SK-N-SH (cell line): ENCODE data around the gene THAP2. TPM values are rescaled to one million over a fixed set of nuclear protein-coding genes. Genes with fewer than 3 reads are reported as not detected.

Experiments
- CTCF ChIA-PET: fragments of 300-600, 350-600 bp; formaldehyde crosslinking; extraction: SDS; loops from one replicate; lab custom pipeline; 2021; lab: Yijun Ruan, JAX
- POLR2A ChIA-PET: fragments of 350-600 bp; sonication (Branson Sonifier 250); formaldehyde crosslinking; extraction: SDS; loops from one replicate; lab custom pipeline; 2020; ENCODE audit warnings: antibody characterized with exemption, inconsistent platforms; lab: Yijun Ruan, JAX
- DNase-seq: peaks from one replicate; pipeline ENCODE4 v3.0.0; 2012
- H2AFZ ChIP-seq: fragments of 200-600 bp; sonication (generic); 2 replicates; pipeline ENCODE4 v1.8.1; 2016; ENCODE audit warnings: antibody characterized with exemption, mild to moderate bottlenecking, low read depth
- H3F3A ChIP-seq: fragments of 200-600 bp; sonication (generic); replicated peaks from 2 replicates; pipeline ENCODE3; 2016; ENCODE audit warnings: antibody characterized with exemption, mild to moderate bottlenecking; ENCODE audit not compliant: insufficient read depth
- H3K27ac ChIP-seq, 2 experiments: fragments of 200-500 bp in 1 of 2; fragments of 200-600 bp in 1 of 2; sonication (Bioruptor generic) in 1 of 2; sonication (generic), shearing (Covaris generic) in 1 of 2; 2 replicates each; pipeline versions ENCODE4 v1.5.1 to v1.6.1; 2014 to 2016; ENCODE audit warnings: low read depth in 2 of 2, inconsistent platforms in 1 of 2, low read length in 1 of 2, mild to moderate bottlenecking in 1 of 2, mixed read lengths in 1 of 2
- H3K27me3 ChIP-seq: fragments of 200-600 bp; sonication (generic), shearing (Covaris generic); 2 replicates; pipeline ENCODE4 v1.6.1; 2016; ENCODE audit warnings: mixed run types; ENCODE audit not compliant: insufficient read depth
- H3K36me3 ChIP-seq, 2 experiments: fragments of 200-500 bp in 1 of 2; fragments of 200-600 bp in 1 of 2; sonication (Bioruptor generic) in 1 of 2; sonication (generic) in 1 of 2; replicated peaks in 1 of 2; 2 replicates each; pipeline versions ENCODE3 to v1.5.1; 2014 to 2016; ENCODE audit warnings: low read length in 1 of 2, mild to moderate bottlenecking in 1 of 2; ENCODE audit not compliant: insufficient read depth in 2 of 2, control insufficient read depth in 1 of 2
- H3K4me1 ChIP-seq, 2 experiments: fragments of 200-500 bp in 1 of 2; fragments of 200-600 bp in 1 of 2; sonication (Bioruptor generic) in 1 of 2; sonication (generic), shearing (Covaris generic) in 1 of 2; 2 replicates each; pipeline versions ENCODE4 v1.5.1 to v1.6.1; 2014 to 2016; ENCODE audit warnings: low read depth in 1 of 2, low read length in 1 of 2, mixed run types in 1 of 2; ENCODE audit not compliant: insufficient read depth in 2 of 2, control insufficient read depth in 1 of 2
- H3K4me2 ChIP-seq: fragments of 200-600 bp; sonication (generic), shearing (Covaris generic); 2 replicates; pipeline ENCODE4 v1.6.1; 2017; ENCODE audit warnings: mixed run types
- H3K4me3 ChIP-seq, 2 experiments: fragments of 200-500 bp in 1 of 2; fragments of 200-600 bp in 1 of 2; sonication (Bioruptor generic) in 1 of 2; sonication (generic), shearing (Covaris generic) in 1 of 2; 2 replicates each; pipeline versions ENCODE4 v1.5.1 to v1.8.1; 2014 to 2016; ENCODE audit warnings: low read depth in 2 of 2, inconsistent platforms in 1 of 2, low read length in 1 of 2, mild to moderate bottlenecking in 1 of 2, mixed read lengths in 1 of 2, moderate library complexity in 1 of 2
- H3K79me2 ChIP-seq: fragments of 200-600 bp; sonication (generic); 2 replicates; pipeline ENCODE4 v1.8.1; 2017; ENCODE audit warnings: mild to moderate bottlenecking; ENCODE audit not compliant: insufficient read depth
- H3K9ac ChIP-seq: fragments of 200-600 bp; sonication (generic); 2 replicates; pipeline ENCODE4 v1.6.1; 2017; ENCODE audit warnings: mixed run types
- H3K9me2 ChIP-seq: fragments of 200-600 bp; sonication (generic); 2 replicates; pipeline ENCODE4 v1.6.1; 2017; ENCODE audit warnings: mixed run types
- H3K9me3 ChIP-seq: fragments of 200-600 bp; sonication (generic); 2 replicates; pipeline ENCODE4 v1.6.1; 2017; ENCODE audit warnings: mixed run types, mild to moderate bottlenecking, moderate library complexity
- H4K20me1 ChIP-seq: fragments of 200-600 bp; sonication (generic); 2 replicates; pipeline ENCODE4 v1.6.1; 2017; ENCODE audit warnings: mild to moderate bottlenecking, mixed run types; ENCODE audit not compliant: insufficient read depth
- CHD2 ChIP-seq: fragments of 150-350 bp; IDR thresholded peaks from 2 replicates; pipeline ENCODE4 v1.6.1; 2018; ENCODE audit warnings: low read length; ENCODE audit not compliant: partially characterized antibody
- ELF1 ChIP-seq: IDR thresholded peaks from 2 replicates; pipeline ENCODE4 v1.4.0; 2012
- EP300 ChIP-seq, 2 experiments: IDR thresholded peaks; 2 replicates each; pipeline versions ENCODE4 v1.4.0 to v1.6.1; 2012; ENCODE audit warnings: borderline replicate concordance in 1 of 2, low read depth in 1 of 2, low read length in 1 of 2
- EZH2phosphoT487 ChIP-seq: fragments of 200-600 bp; sonication (generic); IDR thresholded peaks from 2 replicates; pipeline ENCODE4 v1.6.1; 2017; ENCODE audit warnings: low read depth, mixed run types, mild to moderate bottlenecking, antibody characterized with exemption, moderate library complexity, borderline replicate concordance
- FOXJ3 ChIP-seq: sonication (generic); formaldehyde crosslinking; IDR thresholded peaks from 2 replicates; pipeline ENCODE4 v1.5.1; 2020; ENCODE audit warnings: mild to moderate bottlenecking, missing genetic modification reagents
- JUND ChIP-seq: IDR thresholded peaks from 2 replicates; pipeline ENCODE4 v1.4.0; 2012
- NFIC ChIP-seq: IDR thresholded peaks from 2 replicates; pipeline ENCODE4 v1.4.0; 2012; ENCODE audit warnings: borderline replicate concordance
- NRF1 ChIP-seq: IDR thresholded peaks from 2 replicates; pipeline ENCODE4 v1.6.1; 2012; ENCODE audit warnings: low read depth, mild to moderate bottlenecking, low read length
- RCOR1 ChIP-seq: fragments of 150-350 bp; IDR thresholded peaks from 2 replicates; pipeline ENCODE4 v1.6.1; 2017; ENCODE audit warnings: antibody characterized with exemption, low read length
- TAF1 ChIP-seq: IDR thresholded peaks from 2 replicates; pipeline ENCODE4 v1.6.1; 2012; ENCODE audit warnings: low read depth, mild to moderate bottlenecking, low read length, moderate library complexity, borderline replicate concordance
- TCF12 ChIP-seq: IDR thresholded peaks from 2 replicates; pipeline ENCODE4 v1.4.0; 2012
- TEAD4 ChIP-seq: IDR thresholded peaks from 2 replicates; pipeline ENCODE4 v1.4.0; 2012; ENCODE audit warnings: mild to moderate bottlenecking, borderline replicate concordance; ENCODE audit not compliant: insufficient read depth
- YY1 ChIP-seq: IDR thresholded peaks from 2 replicates; pipeline ENCODE4 v1.4.0; 2012; ENCODE audit warnings: low read depth, mild to moderate bottlenecking
- WGBS: methylation state at CpG from one replicate; pipeline ENCODE4 v1.1.6; 2017; ENCODE audit warnings: low lambda C conversion rate; 5-methylcytosine and 5-hydroxymethylcytosine counted together
- polyA plus RNA-seq, 3 experiments: library from polyadenylated mRNA; depleted of rRNA; stranded (reverse); fragments of >200 nt; gene quantifications; 2 replicates each; pipeline ENCODE4 v1.2.3, GENCODE V29; 2012
- TF ChIP-seq, protein P1 (sequence below): IDR thresholded peaks from 2 replicates; pipeline ENCODE4 v1.4.0; 2012; ENCODE audit warnings: low read depth, borderline replicate concordance
- TF ChIP-seq, protein P2 (sequence below): IDR thresholded peaks from 2 replicates; pipeline ENCODE4 v1.6.1; 2012; ENCODE audit warnings: mild to moderate bottlenecking, low read depth, low read length, moderate library complexity
- TF ChIP-seq, protein P3 (sequence below): fragments of 150-350 bp; IDR thresholded peaks from 2 replicates; pipeline ENCODE4 v1.6.1; 2016; ENCODE audit warnings: mild to moderate bottlenecking, low read depth, low read length
- TF ChIP-seq, protein P4 (sequence below): fragments of 150-350 bp; IDR thresholded peaks from 2 replicates; pipeline ENCODE4 v1.6.1; 2017; ENCODE audit warnings: antibody characterized with exemption, low read length, low read depth, borderline replicate concordance
- TF ChIP-seq, protein P5 (sequence below): IDR thresholded peaks from 2 replicates; pipeline ENCODE4 v1.4.0; 2012; ENCODE audit warnings: low read depth, borderline replicate concordance

Gene THAP2
- polyA plus RNA-seq, 1 of the 3 experiments (the other 2 are of a cell fraction): 2.9 TPM

DNA sequence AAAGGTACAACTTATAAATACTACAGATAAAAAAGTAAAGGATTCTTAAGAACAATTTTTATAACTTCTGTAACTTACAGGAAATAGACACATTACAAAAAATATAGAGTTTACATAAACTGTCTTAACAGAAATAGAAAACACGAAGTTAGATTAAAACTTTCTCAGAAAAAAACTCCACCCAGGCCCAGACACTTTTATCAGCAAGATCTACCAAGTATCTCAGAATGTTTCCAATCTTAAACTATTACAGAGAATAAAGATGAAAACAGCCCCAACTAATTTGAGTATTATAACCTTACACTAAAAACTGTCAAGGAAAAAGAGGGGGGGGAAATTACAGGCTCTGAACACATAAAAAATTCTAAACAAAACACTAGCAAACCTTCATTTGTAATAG, 8.6 kb upstream of the THAP2 start:
- Histone ChIP-seq H3K4me3 (no peak overlapping the region), H3K4me2 (no peak overlapping the region)

DNA sequence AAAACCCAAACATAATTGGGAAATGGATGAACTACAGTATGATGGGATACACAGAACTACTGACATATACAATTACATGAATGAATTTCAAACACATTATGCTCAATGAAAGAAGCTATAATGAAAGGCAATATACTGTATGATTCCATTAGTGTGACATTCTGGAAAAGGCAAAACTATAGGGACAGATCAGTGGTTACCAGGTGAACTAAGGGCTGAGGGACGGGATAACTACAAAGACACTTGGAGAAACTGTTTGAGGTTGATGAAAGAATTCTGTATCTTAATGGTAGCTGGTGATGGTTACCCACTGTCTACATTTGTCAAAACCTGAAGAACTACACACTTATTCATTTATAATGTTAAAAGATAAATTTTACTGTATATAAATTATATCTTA, 8.2 kb upstream of the THAP2 start:
- H3K9me3 ChIP-seq: 0 out of 2 replicates have a peak, but pooled peaks cover 13% of the 10 kb centered on the region
- H3K4me1 ChIP-seq: peaks cover 0 to 8% of the 10 kb centered on the region in 2 experiments; a peak in 2 of 4 replicates
- H3K27me3 ChIP-seq: no peaks in the 10 kb centered on the region
- H3K4me3 ChIP-seq: no peak overlapping the region
- no peak for DNase-seq
- 91% methylated on average over 1 of the region's 1 CpG for WGBS
- H2AFZ ChIP-seq: no peak overlapping the region
- no peak overlapping the region for H3K27ac ChIP-seq
- ChIA-PET CTCF (interaction anchor here (1.0 kb wide), 1 partner anchor 92 kb away, joined by 3 read pairs; no protein-coding TSS in a partner anchor), POLR2A (no interaction called here)
- H3K79me2 ChIP-seq: peaks cover 99% of the 10 kb centered on the region
- H3K4me2 ChIP-seq: no peak overlapping the region
- H4K20me1 ChIP-seq: peaks cover 27% of the 10 kb centered on the region
- no peak overlapping the region for H3K9ac ChIP-seq
- peaks cover 76 to 93% of the 10 kb centered on the region in 2 experiments for H3K36me3 ChIP-seq
- H3F3A ChIP-seq: no peaks in the 10 kb centered on the region
- H3K9me2 ChIP-seq: no peaks in the 10 kb centered on the region
- no peak for TF ChIP-seq TCF12
- TF ChIP-seq, protein P1, sequence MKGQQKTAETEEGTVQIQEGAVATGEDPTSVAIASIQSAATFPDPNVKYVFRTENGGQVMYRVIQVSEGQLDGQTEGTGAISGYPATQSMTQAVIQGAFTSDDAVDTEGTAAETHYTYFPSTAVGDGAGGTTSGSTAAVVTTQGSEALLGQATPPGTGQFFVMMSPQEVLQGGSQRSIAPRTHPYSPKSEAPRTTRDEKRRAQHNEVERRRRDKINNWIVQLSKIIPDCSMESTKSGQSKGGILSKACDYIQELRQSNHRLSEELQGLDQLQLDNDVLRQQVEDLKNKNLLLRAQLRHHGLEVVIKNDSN: no peak
- TF ChIP-seq CHD2: no peak
- TF ChIP-seq FOXJ3 (CRISPR knock-in tag): no peak
- TF ChIP-seq, protein P2, sequence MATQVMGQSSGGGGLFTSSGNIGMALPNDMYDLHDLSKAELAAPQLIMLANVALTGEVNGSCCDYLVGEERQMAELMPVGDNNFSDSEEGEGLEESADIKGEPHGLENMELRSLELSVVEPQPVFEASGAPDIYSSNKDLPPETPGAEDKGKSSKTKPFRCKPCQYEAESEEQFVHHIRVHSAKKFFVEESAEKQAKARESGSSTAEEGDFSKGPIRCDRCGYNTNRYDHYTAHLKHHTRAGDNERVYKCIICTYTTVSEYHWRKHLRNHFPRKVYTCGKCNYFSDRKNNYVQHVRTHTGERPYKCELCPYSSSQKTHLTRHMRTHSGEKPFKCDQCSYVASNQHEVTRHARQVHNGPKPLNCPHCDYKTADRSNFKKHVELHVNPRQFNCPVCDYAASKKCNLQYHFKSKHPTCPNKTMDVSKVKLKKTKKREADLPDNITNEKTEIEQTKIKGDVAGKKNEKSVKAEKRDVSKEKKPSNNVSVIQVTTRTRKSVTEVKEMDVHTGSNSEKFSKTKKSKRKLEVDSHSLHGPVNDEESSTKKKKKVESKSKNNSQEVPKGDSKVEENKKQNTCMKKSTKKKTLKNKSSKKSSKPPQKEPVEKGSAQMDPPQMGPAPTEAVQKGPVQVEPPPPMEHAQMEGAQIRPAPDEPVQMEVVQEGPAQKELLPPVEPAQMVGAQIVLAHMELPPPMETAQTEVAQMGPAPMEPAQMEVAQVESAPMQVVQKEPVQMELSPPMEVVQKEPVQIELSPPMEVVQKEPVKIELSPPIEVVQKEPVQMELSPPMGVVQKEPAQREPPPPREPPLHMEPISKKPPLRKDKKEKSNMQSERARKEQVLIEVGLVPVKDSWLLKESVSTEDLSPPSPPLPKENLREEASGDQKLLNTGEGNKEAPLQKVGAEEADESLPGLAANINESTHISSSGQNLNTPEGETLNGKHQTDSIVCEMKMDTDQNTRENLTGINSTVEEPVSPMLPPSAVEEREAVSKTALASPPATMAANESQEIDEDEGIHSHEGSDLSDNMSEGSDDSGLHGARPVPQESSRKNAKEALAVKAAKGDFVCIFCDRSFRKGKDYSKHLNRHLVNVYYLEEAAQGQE: no peak
- no peak for TF ChIP-seq RCOR1
- TF ChIP-seq NFIC: no peak
- TF ChIP-seq JUND: no peak
- TF ChIP-seq ELF1: no peak
- TF ChIP-seq TEAD4: no peak
- TF ChIP-seq, protein P3, sequence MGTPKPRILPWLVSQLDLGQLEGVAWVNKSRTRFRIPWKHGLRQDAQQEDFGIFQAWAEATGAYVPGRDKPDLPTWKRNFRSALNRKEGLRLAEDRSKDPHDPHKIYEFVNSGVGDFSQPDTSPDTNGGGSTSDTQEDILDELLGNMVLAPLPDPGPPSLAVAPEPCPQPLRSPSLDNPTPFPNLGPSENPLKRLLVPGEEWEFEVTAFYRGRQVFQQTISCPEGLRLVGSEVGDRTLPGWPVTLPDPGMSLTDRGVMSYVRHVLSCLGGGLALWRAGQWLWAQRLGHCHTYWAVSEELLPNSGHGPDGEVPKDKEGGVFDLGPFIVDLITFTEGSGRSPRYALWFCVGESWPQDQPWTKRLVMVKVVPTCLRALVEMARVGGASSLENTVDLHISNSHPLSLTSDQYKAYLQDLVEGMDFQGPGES: no peak
- no peak for TF ChIP-seq NRF1
- no peak for TF ChIP-seq EZH2phosphoT487
- TF ChIP-seq EP300 (IDR thresholded peaks at IDR 0.05; ENCODE audit: borderline replicate concordance in 1 of 2, low read depth in 1 of 2, low read length in 1 of 2): no peak
- no peak for TF ChIP-seq TAF1

More for the DNA sequence above, 8.6 kb upstream of the THAP2 start:
- peaks cover 99% of the 10 kb centered on the region for H3K79me2 ChIP-seq
- DNase-seq: no peak
- H3K9ac ChIP-seq: no peak overlapping the region
- no peak overlapping the region for H2AFZ ChIP-seq
- H3K27me3 ChIP-seq: no peaks in the 10 kb centered on the region
- H3K9me2 ChIP-seq: no peaks in the 10 kb centered on the region
- TF ChIP-seq, protein P4, sequence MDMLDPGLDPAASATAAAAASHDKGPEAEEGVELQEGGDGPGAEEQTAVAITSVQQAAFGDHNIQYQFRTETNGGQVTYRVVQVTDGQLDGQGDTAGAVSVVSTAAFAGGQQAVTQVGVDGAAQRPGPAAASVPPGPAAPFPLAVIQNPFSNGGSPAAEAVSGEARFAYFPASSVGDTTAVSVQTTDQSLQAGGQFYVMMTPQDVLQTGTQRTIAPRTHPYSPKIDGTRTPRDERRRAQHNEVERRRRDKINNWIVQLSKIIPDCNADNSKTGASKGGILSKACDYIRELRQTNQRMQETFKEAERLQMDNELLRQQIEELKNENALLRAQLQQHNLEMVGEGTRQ: no peak
- TF ChIP-seq RCOR1: no peak
- TF ChIP-seq, protein P5, sequence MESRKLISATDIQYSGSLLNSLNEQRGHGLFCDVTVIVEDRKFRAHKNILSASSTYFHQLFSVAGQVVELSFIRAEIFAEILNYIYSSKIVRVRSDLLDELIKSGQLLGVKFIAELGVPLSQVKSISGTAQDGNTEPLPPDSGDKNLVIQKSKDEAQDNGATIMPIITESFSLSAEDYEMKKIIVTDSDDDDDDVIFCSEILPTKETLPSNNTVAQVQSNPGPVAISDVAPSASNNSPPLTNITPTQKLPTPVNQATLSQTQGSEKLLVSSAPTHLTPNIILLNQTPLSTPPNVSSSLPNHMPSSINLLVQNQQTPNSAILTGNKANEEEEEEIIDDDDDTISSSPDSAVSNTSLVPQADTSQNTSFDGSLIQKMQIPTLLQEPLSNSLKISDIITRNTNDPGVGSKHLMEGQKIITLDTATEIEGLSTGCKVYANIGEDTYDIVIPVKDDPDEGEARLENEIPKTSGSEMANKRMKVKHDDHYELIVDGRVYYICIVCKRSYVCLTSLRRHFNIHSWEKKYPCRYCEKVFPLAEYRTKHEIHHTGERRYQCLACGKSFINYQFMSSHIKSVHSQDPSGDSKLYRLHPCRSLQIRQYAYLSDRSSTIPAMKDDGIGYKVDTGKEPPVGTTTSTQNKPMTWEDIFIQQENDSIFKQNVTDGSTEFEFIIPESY: no peak
- no peak for TF ChIP-seq YY1
- no peak for TF ChIP-seq TCF12
- TF ChIP-seq, all 33 proteins: peak for 0
- H3F3A ChIP-seq: no peaks in the 10 kb centered on the region
- peaks cover 30% of the 10 kb centered on the region for H4K20me1 ChIP-seq
- ChIA-PET POLR2A (no interaction called here), CTCF (interaction anchor here (1.0 kb wide), 1 partner anchor 92 kb away, joined by 3 read pairs; no protein-coding TSS in a partner anchor)
- H3K9me3 ChIP-seq: 0 out of 2 replicates have a peak, but pooled peaks cover 13% of the 10 kb centered on the region
- WGBS: 92% methylated on average over 1 of the region's 1 CpG
- no peak overlapping the region for H3K27ac ChIP-seq
- H3K4me1 ChIP-seq: peaks cover 0 to 7% of the 10 kb centered on the region in 2 experiments; a peak in 2 of 4 replicates
- peaks cover 80 to 97% of the 10 kb centered on the region in 2 experiments for H3K36me3 ChIP-seq
